Stimulated activated CD8-positive, alpha-beta memory T cell treated with anti-CD3 and anti-CD28 coated beads, Interleukin-7, amount 100 ng/mL, for 1 hour (primary cell): ENCODE data around the gene CDK1.
"Not testable (repeated sequence)": the region's sequence is repeated elsewhere in the genome, so short reads cannot be mapped to it uniquely, and the experiment has no call there.

Experiments used
- DNase-seq, 2 donors: peaks; one replicate each; pipeline ENCODE4 v3.0.0-alpha.2; 2020; ENCODE audit warnings: low read depth in 2 of 2

The CDK1 gene

GRCh38 chr10:60816628-60817397, 38.5 kb downstream of the CDK1 start:
- no peak for DNase-seq

- DNase-seq, result no peak
Measured at GRCh38 chr10:60817398-60817805, 39.1 kb downstream of the CDK1 start.

DNA sequence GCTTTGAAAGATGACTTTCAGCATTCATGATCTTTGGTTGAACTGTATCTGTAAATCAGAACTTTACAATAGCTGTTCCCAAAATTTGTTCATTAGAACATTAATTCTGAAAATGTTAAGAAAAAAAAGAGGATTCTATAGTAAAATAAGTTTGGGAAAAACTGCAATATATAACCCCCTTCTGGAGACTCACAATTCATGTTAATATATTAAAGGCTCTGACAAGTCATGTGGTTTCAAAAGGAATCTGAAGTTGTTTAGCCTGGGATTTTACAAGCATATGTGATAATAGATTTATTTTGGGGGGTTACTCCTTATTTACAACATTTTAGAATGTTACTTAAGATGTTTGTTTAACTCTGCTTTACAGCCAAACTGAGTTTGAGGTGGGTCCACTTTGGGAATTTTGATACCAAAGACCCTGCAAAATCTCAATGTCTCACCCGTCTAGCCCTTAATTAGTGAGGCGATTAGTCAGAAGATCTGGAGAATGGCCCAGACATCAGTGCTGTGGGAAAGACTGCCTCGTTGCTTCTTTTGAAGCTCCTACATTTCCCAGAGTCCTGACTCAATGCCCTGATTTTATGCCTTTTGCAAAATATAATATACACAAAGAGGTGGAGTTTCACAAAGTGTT, 40.0 kb downstream of the CDK1 start:
- no peak for DNase-seq

DNA sequence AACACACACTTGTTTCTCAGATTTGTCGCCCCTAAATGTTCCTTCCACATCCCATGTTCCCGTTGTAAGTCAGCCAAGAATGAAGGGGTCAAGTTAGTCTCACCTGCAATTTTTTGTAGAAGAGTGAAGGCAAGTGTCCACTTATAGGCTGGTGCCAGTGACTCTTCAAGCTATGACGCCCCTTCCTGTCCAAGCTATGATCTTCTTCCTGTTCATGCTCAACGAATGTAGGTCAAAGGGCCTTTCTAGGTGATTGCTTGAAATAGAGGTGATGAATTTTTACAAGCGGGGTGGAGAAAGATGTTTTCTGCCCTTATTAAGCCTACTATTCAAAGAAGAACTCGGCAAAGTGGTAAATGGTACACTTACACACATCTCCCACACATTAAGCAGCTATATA, 41.0 kb downstream of the CDK1 start:
- DNase-seq, result no peak

DNA sequence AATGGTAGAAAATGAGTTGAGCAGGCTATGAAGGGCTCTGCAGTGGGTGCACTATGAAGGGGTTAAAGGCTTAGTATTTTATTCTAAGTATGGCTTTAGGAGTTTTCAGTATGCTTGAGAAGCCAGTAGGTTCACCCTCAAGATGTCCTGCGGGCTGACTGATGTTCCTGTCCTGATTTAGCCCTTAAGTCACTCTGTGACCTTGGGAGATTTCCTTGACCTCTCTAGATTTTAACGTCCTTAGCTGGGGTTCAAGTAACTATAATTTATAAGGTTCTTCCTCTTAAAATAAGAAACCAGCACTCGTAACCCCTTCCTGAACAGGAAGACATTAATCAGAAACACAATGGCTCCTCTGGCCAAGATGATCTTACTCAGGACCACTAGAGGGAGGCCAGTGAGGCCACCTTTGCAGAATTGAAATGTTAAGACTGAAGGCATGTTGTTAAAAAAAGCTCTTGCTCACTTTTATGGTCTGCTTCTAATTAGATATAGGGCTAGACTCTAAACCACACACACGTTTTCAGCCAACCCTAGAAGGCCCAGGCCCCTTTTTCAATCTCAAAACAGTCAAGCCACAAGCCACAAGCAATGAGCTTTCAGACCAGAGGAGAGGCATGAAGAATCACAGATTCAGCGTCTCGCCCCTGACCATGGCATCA, 41.9 kb downstream of the CDK1 start:
- DNase-seq, result no peak

DNA sequence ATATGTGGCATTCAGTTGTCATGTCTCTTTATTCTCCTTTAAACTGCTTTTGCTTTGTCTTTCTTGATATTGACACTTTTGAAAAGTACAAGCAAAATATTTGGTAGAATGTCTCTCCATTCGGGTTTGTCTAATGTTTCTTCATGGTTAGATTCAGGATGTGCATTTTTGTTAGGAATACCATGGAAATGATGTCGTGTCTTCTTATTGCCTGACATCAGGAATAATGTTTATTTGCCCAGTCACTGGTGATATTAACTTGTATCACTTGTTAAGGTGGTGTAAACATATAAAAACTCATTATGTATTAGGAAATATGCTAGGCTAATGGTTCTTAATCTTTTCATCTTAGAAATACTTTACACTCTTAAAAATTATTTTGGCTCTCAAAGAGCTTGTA, 43.4 kb downstream of the CDK1 start:
- DNase-seq, result no peak

GRCh38 chr10:60822809-60823208, 44.5 kb downstream of the CDK1 start:
- DNase-seq, result no peak

DNA sequence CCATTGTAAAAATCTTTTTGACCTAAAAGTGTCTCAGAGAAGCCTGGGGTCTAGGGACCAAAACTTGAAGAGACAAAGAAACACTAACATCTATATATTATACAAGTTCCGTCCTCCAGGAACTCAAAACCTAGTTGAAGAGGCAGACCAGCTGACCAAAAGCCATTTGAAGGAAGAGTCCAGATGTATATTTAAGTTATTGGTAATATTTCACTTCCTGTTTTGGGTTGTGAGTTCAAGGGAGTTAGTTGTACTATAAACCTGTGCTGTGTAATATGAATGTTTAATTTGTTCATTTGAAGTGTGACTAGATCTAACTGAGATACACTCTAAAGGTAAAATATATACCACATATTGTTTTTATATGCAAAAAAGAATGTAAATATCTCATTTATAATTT, 45.0 kb downstream of the CDK1 start:
- no peak for DNase-seq

DNA sequence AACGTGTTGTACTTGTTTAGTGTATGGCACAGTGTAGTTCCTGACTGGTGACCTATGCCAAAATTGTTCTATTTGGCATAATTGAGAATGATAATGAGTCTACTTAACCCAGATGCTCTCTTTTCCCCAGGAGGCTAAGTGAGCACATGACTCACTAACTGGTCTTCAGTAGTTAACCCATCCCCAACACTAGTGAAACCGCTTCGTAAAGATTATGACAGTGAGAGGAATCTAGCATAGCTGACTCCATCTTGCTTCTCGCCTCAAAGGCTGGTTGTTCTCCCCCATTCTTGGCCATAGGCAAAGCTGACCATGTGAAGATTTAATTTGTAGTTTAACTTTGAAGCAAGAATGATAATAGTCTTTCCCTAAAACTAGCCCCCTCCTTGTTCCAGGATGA, 47.2 kb downstream of the CDK1 start:
- no peak for DNase-seq

DNA sequence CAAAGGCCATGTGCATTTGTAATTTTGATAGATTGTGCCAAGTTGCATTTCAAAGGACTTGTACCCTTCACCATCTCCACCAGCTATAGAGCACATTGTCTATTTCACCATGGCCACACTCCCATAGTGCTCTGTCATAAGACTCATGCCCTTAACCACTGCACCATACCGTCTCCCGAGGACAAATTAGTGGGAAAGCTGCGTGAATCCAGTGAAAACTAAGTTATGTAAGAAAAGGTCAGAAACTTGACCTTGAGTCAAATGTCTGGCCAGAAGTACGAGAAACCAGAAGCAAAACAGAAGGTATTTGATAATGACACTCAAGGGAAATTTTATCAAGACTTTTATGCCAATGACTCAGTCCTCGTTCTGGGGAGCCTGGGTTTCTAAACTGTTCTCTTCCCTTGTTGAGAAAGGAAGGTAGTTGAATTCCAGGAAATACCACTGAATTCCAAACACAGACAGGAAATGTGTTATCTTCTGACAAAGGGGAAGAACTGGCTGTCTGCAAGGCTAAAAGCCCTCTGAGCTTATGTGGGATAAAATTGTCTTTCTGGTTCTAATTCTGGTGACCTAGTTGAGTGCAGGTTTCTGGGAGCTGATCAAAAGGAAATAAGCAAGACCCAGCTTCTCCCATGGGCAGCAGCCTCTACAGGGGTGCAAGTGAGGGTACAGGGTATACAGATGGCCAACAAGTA, 49.7 kb downstream of the CDK1 start:
- DNase-seq, result no peak

DNA sequence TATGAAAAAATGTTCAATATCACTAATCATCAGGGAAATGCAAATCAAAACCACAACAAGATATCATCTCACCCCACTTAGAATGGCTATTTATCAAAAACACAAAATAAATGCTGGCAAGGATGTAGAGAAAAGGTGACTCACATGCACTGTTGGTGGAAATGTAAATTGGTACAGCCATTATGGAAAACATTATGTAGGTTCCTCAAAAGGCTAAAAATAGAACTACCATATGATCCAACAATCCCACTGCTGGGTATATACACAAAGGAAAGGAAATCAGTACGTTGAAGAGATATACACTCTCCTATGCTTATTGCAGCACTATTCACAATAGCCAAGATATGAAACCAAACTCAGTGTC, 50.2 kb downstream of the CDK1 start:
- no peak for DNase-seq

GRCh38 chr10:60832136-60832535, 53.9 kb downstream of the CDK1 start:
- not testable (repeated sequence) for DNase-seq

GRCh38 chr10:60834401-60834800, 56.1 kb downstream of the CDK1 start:
- no peak for DNase-seq

DNA sequence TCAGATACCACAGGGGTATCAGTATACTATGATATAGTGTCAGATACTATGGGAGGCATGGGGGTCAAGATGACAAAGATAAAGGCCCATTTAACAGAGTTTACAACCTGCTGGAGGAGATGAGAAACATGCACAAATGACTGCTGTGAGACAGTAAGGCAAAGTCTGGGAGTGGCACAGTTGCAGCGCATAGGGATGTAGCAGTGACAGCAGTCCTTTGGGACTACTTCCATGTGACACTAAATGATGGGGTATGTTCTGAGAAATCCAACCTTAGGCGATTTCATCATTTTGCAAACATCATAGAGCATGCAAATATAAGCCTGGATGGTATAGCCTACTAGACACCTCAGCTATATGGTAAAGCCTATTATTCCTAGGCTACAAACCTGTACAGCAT, 56.8 kb downstream of the CDK1 start:
- DNase-seq, result no peak

- DNase-seq, result not testable (repeated sequence)
Measured at GRCh38 chr10:60841227-60841626, 62.9 kb downstream of the CDK1 start.

GRCh38 chr10:60842694-60843093, 64.4 kb downstream of the CDK1 start:
- no peak for DNase-seq
